GM10248 (cell line): Measurements from ENCODE around the gene SLC15A5.

Source experiments
- CTCF ChIA-PET: fragments of 300-600 bp; sonication (Branson Sonifier 250); formaldehyde crosslinking; extraction: SDS; loops from one replicate; lab custom pipeline; 2021; ENCODE audit warnings: antibody characterized with exemption; lab: Yijun Ruan, JAX
- POLR2A ChIA-PET: fragments of 350-650 bp; sonication (Branson Sonifier 250); formaldehyde crosslinking; extraction: SDS; loops from one replicate; lab custom pipeline; 2020; ENCODE audit warnings: antibody characterized with exemption; lab: Yijun Ruan, JAX
- DNase-seq: peaks from one replicate; pipeline ENCODE4 v3.0.0; 2012; ENCODE audit errors: extremely low spot score
- CTCF ChIP-seq: IDR thresholded peaks from 2 replicates; pipeline ENCODE4 v1.5.1; 2012; ENCODE audit warnings: mild to moderate bottlenecking, low read depth; ENCODE audit errors: extremely low read depth, missing control alignments, control extremely low read depth

SLC15A5 gene, protein sequence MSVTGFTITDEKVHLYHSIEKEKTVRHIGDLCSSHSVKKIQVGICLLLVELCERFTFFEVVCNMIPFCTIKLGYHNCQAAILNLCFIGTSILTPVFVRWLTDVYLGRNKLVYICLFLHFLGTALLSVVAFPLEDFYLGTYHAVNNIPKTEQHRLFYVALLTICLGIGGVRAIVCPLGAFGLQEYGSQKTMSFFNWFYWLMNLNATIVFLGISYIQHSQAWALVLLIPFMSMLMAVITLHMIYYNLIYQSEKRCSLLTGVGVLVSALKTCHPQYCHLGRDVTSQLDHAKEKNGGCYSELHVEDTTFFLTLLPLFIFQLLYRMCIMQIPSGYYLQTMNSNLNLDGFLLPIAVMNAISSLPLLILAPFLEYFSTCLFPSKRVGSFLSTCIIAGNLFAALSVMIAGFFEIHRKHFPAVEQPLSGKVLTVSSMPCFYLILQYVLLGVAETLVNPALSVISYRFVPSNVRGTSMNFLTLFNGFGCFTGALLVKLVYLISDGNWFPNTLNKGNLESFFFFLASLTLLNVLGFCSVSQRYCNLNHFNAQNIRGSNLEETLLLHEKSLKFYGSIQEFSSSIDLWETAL

DNA sequence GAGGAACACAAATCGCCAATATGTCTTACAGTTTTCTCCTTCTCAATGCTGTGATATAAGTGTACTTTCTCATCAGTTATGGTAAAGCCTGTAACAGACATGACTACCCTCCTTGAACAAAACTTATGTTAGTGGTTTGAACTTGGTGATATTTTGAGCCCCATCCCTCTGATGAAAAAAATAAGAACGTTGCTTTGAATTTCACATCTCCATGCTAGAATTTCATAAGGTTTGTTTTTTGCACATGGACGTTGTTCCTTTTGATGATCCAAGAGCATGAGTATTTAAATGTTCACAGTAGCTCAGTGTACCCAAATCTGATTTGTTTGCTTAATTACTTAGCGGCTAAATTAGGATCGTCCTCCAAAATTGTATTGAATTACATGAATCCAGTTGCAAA is at the start of gene SLC15A5:
SLC15A5 (minus strand) TSS at position 101 of the 400 bp plus-strand sequence; CDS start at position 101, 0 bp downstream.
- ChIA-PET POLR2A (no interaction called here), CTCF (no interaction called here)
- DNase-seq, result no peak
- no peak for TF ChIP-seq CTCF

- ChIA-PET CTCF (no interaction called here), POLR2A (no interaction called here)
- TF ChIP-seq CTCF, result no peak
- DNase-seq, result no peak
These were observed 47.9 kb upstream of the SLC15A5 start for GRCh38 chr12:16325426-16325825.

DNA sequence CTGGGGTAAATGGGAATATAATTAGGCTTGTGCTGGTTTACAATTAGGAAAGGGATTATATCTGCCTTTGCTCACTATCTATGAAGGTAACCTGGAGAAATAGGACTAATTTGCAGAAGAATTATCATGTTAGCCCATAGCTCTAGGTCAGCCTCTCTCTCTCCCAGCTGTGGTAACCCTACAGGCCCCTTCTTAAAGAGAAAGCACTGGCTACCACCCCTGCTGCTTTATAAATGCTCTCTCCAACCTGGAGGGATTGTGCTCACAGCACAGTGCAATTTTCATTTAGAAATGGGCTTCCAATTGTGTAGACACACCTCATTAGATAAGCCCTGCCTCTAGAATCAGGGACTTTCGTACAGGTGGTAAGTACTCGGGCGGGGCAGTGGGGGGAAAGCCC is 47.3 kb upstream of the SLC15A5 start:
- ChIA-PET POLR2A (no interaction called here), CTCF (interaction anchor here (1.4 kb wide), 1 partner anchor 27 kb away, joined by 4 read pairs; no protein-coding TSS in a partner anchor)
- TF ChIP-seq CTCF, result no peak
- no peak for DNase-seq

DNA sequence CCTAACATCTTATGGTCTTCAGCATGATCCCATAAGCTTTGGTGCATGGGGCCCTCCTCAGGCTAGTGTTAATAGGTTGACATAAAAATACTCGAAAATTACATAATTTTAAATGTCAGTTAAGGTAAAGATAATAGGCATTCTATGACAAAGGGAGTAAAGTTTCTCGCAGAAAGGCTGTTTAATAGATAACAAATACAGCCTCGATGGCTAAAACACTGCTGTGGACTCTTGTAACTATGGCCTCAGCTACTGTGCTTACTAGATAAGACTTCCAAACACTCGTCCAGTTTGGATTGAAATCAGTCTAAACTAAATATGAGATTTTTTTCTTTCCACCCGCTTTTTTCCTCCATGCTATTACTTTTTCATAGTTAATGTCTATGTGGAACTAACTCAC is 46.8 kb upstream of the SLC15A5 start:
- CTCF ChIA-PET, result interaction anchor here (1.4 kb wide), 1 partner anchor 27 kb away, joined by 4 read pairs; no protein-coding TSS in a partner anchor
- POLR2A ChIA-PET, result no interaction called here
- no peak for DNase-seq
- no peak for TF ChIP-seq CTCF

DNA sequence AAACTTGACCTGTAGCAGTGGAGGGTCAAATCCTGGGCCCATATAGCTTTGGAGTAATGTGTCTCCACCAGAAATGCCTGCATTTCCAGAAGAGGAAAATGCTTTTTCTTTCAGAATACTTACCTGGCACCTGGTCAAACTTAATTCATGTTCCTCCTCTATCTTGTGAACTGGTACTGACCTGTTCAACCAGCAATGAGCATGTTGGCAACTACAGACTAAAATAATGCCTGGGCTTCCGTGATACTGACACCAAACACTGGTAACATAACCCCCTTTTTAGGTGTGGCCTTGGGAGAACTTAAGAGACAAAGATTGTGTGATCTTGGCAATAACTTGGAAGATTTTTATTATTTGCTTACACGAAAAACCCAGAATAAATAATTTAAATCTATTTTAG is 46.2 kb upstream of the SLC15A5 start:
- CTCF ChIA-PET, result interaction anchor here (1.0 to 1.4 kb wide), 2 partner anchors 16 to 28 kb away, joined by 3 to 4 read pairs; no protein-coding TSS in a partner anchor
- no peak for DNase-seq
- TF ChIP-seq CTCF, result no peak
- POLR2A ChIA-PET, result no interaction called here

GRCh38 chr12:16323010-16323409 is 45.5 kb upstream of the SLC15A5 start:
- POLR2A ChIA-PET, result no interaction called here
- CTCF ChIA-PET, result interaction anchor here (1.0 kb wide), 1 partner anchor 15 kb away, joined by 3 read pairs; no protein-coding TSS in a partner anchor
- no peak for TF ChIP-seq CTCF
- DNase-seq, result no peak
